ENCODE results near the gene ZDHHC15. TPM values are rescaled to one million over a fixed set of nuclear protein-coding genes. Genes with fewer than 3 reads are reported as not detected.
"Not testable (repeated sequence)": the region's sequence is repeated elsewhere in the genome, so short reads cannot be mapped to it uniquely, and the experiment has no call there.

The ZDHHC15 gene
- total RNA-seq, 4 donors from 2014 or later: 0.25 to 1.9 (median 1.0) TPM

DNA sequence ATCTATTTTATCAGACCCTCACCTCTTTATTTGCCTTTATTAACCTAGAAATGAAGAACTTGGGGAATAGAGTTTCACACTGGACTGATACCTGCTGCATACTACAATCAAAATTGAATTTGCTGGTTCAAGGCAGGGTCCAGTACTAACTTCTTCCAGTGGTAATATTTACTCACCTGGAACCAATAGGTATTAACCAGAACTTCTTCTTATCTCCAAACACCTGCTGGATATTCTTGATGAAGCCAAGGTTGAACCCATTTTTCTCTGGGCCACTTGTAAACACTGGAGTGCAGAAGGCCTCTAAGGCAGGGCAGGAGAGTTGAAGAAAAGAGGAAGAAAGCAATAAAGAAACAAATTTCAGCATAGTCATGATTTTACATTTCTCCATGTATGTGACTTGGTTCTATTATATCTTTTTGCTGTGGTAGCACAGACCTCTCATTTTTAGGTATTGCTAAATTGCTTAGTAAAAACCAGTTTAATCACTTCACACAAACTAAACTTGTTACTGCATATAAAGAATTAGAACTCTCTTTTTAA, 101.1 kb downstream of the ZDHHC15 start:
- no peak for TF ChIP-seq POLR2A (IDR thresholded peaks at IDR 0.05)
- TF ChIP-seq, protein P1, sequence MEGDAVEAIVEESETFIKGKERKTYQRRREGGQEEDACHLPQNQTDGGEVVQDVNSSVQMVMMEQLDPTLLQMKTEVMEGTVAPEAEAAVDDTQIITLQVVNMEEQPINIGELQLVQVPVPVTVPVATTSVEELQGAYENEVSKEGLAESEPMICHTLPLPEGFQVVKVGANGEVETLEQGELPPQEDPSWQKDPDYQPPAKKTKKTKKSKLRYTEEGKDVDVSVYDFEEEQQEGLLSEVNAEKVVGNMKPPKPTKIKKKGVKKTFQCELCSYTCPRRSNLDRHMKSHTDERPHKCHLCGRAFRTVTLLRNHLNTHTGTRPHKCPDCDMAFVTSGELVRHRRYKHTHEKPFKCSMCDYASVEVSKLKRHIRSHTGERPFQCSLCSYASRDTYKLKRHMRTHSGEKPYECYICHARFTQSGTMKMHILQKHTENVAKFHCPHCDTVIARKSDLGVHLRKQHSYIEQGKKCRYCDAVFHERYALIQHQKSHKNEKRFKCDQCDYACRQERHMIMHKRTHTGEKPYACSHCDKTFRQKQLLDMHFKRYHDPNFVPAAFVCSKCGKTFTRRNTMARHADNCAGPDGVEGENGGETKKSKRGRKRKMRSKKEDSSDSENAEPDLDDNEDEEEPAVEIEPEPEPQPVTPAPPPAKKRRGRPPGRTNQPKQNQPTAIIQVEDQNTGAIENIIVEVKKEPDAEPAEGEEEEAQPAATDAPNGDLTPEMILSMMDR (IDR thresholded peaks at IDR 0.05): no peak
- intact Hi-C loops (cut with DNase I; ENCODE audit: low total_unique reads): no loop called here
- H3K4me3 ChIP-seq (ENCODE audit: low read depth, poor library complexity, severe bottlenecking): no peak overlapping the region
- DNase-seq (ENCODE audit: low spot score in 2 of 2): no peak

DNA sequence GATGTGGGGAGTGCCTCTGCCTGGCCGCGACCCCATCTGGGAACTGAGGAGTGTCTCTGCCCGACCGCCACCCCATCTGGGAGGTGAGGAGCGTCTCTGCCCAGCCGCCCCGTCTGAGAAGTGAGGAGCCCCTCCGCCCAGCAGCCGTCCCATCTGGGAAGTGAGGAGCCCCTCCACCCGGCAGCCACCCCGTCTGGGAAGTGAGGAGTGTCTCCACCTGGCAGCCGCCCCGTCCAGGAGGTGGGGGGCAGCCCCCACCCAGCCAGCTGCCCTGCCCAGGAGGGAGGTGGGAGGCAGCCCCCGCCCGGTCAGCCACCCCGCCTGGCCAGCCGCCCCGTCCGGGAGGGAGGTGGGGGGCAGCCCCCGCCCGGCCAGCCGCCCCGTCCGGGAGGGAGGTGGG, 115.7 kb downstream of the ZDHHC15 start:
- WGBS, 2 donors: 93% methylated on average over 11 of the region's 24 CpGs; no CpG with 5 or more reads in 1 of the 2 donors
- DNase-seq (ENCODE audit: low spot score in 2 of 2): not testable (repeated sequence)

DNA sequence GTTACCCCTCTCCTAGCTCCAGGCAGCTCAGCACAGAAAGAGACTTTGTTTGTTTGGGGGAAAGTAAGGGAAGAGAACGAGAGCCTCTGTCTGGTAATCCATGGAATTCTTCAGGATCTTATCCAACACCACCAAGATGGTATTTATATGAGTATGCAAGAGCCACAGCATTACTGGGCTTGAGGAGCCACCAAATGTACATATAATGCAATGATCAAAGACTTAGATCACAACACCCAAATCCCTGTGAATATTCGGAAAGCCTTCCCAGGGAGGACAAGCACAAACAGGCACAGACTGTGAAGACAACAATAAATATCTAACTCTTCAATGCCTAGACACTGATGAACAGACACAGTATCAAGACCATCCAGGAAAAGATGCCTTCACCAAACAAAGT, 132.4 kb downstream of the ZDHHC15 start:
- no peak overlapping the region for H3K4me3 ChIP-seq (ENCODE audit: low read depth, poor library complexity, severe bottlenecking)
- no peak for TF ChIP-seq POLR2A (IDR thresholded peaks at IDR 0.05)
- TF ChIP-seq, protein P1 (IDR thresholded peaks at IDR 0.05): no peak
- 75 to 80% methylated on average over 2 of the region's 2 CpGs for WGBS, 2 donors
- intact Hi-C loops (cut with DNase I; ENCODE audit: low total_unique reads): no loop called here
- DNase-seq (ENCODE audit: low spot score in 2 of 2): no peak

More for the DNA sequence above, 115.7 kb downstream of the ZDHHC15 start:
- H3K4me3 ChIP-seq (ENCODE audit: low read depth, poor library complexity, severe bottlenecking); intact Hi-C loops (cut with DNase I; ENCODE audit: low total_unique reads): not testable (repeated sequence)

DNA sequence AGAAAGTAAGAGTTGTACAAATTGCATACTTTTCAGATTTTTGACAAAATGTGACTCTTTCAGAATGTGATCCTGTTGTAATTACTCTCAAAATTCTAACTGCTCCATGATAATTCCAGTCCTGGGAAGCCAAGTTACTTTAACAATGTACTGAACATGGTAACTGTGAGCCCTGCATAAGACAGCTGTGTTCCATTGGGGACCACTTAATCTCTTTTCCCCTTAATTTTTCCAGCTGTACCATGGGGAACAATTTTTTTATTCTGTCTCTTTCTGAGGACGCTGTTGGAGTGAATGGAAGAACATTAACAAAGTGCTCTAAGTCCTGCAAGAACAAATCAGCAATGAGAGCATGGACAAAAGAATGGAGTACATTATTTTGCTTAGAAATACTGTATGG, 153.1 kb downstream of the ZDHHC15 start:
- WGBS, 2 donors: 80 to 94% methylated on average over 1 of the region's 1 CpG
- intact Hi-C loops (cut with DNase I; ENCODE audit: low total_unique reads): no loop called here

DNA sequence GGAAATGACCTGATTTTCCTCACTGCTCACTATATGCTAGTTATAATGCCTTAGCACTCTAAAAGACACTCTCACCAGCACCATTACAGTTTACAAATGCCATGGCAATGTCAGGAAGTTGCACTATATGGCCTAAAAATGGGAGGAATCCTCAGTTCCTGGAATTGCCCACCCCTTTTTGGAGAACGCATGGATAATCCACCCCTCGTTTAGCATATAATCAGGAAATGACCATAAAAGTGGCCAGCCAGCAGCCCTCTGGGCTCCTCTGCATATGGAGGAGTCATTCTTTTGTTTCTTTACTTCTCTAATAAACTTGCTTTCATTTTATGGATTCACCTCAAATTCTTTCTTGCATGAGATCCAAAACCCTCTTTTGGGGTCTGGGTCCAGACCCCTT, 156.0 kb downstream of the ZDHHC15 start:
- no peak for DNase-seq (ENCODE audit: low spot score in 2 of 2)
- intact Hi-C loops (cut with DNase I; ENCODE audit: low total_unique reads): no loop called here
- TF ChIP-seq, protein P1 (IDR thresholded peaks at IDR 0.05): no peak
- TF ChIP-seq POLR2A (IDR thresholded peaks at IDR 0.05): no peak
- WGBS, 2 donors: 72 to 83% methylated on average over 2 of the region's 2 CpGs
- H3K4me3 ChIP-seq (ENCODE audit: low read depth, poor library complexity, severe bottlenecking): no peak overlapping the region

More for the DNA sequence above, 153.1 kb downstream of the ZDHHC15 start:
- DNase-seq (ENCODE audit: low spot score in 2 of 2): no peak
- no peak overlapping the region for H3K4me3 ChIP-seq (ENCODE audit: low read depth, poor library complexity, severe bottlenecking)
- TF ChIP-seq, protein P1 (IDR thresholded peaks at IDR 0.05): no peak
- no peak for TF ChIP-seq POLR2A (IDR thresholded peaks at IDR 0.05)

DNA sequence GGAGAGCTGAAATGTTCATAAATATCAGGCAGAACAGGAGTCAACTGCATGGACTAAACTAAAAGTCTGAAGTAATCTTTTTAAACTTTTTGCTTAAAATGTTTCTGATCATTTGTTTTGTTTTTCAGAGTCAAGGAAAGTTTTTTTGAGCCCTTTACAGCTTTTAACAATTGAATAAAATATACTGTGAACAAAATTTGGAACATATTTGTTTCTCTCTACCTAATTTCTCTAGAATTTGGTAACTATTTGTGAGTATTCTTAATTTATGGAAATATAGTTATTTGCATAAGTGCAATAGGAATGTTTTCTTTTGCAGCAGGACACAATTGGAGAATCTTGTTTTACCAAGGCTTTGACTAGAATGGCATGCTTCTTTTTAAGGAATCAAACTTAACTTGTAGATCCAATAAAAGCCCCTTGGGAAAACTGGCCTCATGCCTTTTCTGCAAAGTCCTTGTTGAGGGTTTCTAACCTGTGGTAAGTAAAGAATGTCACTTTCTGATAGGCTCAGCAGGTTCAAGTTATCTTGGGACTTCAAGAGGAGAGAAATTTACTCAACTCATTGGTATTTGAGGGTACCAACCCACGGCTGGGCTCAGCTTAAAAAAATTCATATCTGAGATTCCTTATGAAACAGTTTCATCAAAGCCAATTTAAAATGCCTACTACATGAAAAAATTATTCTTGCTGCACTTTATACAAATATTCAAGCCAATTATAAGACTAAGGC, 157.4 kb downstream of the ZDHHC15 start:
- no peak for DNase-seq (ENCODE audit: low spot score in 2 of 2)
- intact Hi-C loops (cut with DNase I; ENCODE audit: low total_unique reads): no loop called here
- 75 to 80% methylated on average over 1 of the region's 1 CpG for WGBS, 2 donors
- H3K4me3 ChIP-seq (ENCODE audit: low read depth, poor library complexity, severe bottlenecking): no peak overlapping the region
- TF ChIP-seq, protein P1 (IDR thresholded peaks at IDR 0.05): no peak
- TF ChIP-seq POLR2A (IDR thresholded peaks at IDR 0.05): no peak

Data from lower leg skin (tissue), 4 donors.